ENCODE results near the gene DCLRE1B. TPM values are rescaled to one million over a fixed set of nuclear protein-coding genes. Genes with fewer than 3 reads are reported as not detected.

Gene DCLRE1B
- total and polyA plus RNA-seq, 2 experiments from 2014 or later: 5.5 to 5.6 TPM

DNA sequence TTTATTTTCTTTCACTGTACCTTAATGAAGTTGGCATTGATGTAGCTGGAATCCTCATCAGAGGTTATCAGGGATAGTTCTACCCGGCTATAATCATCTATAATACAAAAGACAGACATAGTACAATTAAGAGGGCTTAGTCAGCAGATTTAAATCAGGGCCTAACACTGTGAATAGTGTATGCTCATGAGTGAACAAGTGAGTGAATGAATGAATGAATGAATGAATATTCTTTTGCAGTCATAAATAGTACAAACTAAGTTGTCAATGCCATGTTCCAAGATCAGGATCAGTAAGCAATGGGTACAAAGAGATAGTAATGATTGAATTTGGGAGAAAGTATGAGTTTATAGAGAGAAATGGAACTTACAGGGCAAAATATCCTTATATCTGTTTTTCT is 46.1 kb upstream of the DCLRE1B start:
- no peak overlapping the region for H3K4me3 ChIP-seq
- no peaks in the 10 kb centered on the region for H3K4me1 ChIP-seq (ENCODE audit: low read depth)
- no peak overlapping the region for H3K27ac ChIP-seq
- H3K9me3 ChIP-seq (ENCODE audit: low read depth): no peaks in the 10 kb centered on the region
- H3K36me3 ChIP-seq: no peaks in the 10 kb centered on the region
- TF ChIP-seq CTCF (IDR thresholded peaks at IDR 0.05; ENCODE audit: low read depth, low read length): no peak
- no peak for DNase-seq (ENCODE audit: low read depth in 1 of 2, low spot score in 1 of 2)
- H3K27me3 ChIP-seq: no peaks in the 10 kb centered on the region

- H3K9me3 ChIP-seq (ENCODE audit: low read depth): no peaks in the 10 kb centered on the region
- no peaks in the 10 kb centered on the region for H3K4me1 ChIP-seq (ENCODE audit: low read depth)
- no peak for TF ChIP-seq CTCF (IDR thresholded peaks at IDR 0.05; ENCODE audit: low read depth, low read length)
- no peaks in the 10 kb centered on the region for H3K36me3 ChIP-seq
- no peak overlapping the region for H3K27ac ChIP-seq
- no peaks in the 10 kb centered on the region for H3K27me3 ChIP-seq
- no peak for DNase-seq (ENCODE audit: low read depth in 1 of 2, low spot score in 1 of 2)
- no peak overlapping the region for H3K4me3 ChIP-seq
These were observed 45.5 kb upstream of the DCLRE1B start for GRCh38 chr1:113859478-113860175.

GRCh38 chr1:113860891-113861290 is 44.2 kb upstream of the DCLRE1B start:
- Histone ChIP-seq H3K36me3 (no peaks in the 10 kb centered on the region), H3K27ac (no peak overlapping the region), H3K4me3 (no peak overlapping the region), H3K27me3 (no peaks in the 10 kb centered on the region), H3K9me3 (ENCODE audit: low read depth) (no peaks in the 10 kb centered on the region), H3K4me1 (ENCODE audit: low read depth) (no peaks in the 10 kb centered on the region)
- peak in 1 of 2 donors; percentile 87 for DNase-seq (ENCODE audit: low read depth in 1 of 2, low spot score in 1 of 2)
- TF ChIP-seq CTCF (IDR thresholded peaks at IDR 0.05; ENCODE audit: low read depth, low read length): no peak

GRCh38 chr1:113861641-113862040 is 43.5 kb upstream of the DCLRE1B start:
- Histone ChIP-seq H3K27me3 (no peaks in the 10 kb centered on the region), H3K27ac (no peak overlapping the region), H3K9me3 (ENCODE audit: low read depth) (no peaks in the 10 kb centered on the region), H3K4me3 (no peak overlapping the region), H3K36me3 (no peaks in the 10 kb centered on the region), H3K4me1 (ENCODE audit: low read depth) (no peaks in the 10 kb centered on the region)
- no peak for DNase-seq (ENCODE audit: low read depth in 1 of 2, low spot score in 1 of 2)
- TF ChIP-seq CTCF (IDR thresholded peaks at IDR 0.05; ENCODE audit: low read depth, low read length): no peak

DNA sequence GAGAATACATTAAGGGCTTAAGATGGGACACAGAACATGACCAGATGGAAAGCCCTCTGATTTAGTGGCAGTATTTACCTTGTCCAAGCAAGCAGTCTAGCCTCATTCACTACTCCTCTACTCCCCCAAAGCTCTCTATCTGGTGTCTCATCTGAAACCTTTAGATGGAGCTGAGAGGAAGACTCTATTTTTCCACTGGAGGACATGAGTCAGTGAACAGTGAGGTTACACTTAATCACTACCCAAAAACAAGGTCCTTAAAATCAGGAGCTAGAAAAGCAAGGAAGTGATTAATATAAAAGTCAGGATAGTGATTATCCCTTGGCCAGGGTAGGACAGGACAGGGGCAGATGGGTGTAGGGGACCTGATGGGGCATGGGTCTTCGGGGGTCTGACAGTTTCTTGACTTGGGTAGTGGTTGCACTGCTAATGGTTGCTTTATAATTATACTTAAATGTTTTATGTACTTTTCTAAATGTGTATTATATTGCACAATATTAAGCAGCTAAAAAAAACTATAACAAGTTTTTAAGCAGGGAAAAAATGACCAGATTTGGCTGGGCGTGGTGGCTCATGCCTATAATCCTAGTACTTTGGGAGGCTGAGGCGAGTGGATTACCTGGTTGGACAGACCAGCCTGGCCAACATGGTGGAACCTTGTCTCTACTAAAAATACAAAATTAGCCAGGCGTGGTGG is 36.6 kb upstream of the DCLRE1B start:
- H3K27ac ChIP-seq: no peak overlapping the region
- no peak for TF ChIP-seq CTCF (IDR thresholded peaks at IDR 0.05; ENCODE audit: low read depth, low read length)
- H3K4me1 ChIP-seq (ENCODE audit: low read depth): no peaks in the 10 kb centered on the region
- H3K36me3 ChIP-seq: no peaks in the 10 kb centered on the region
- no peaks in the 10 kb centered on the region for H3K9me3 ChIP-seq (ENCODE audit: low read depth)
- no peaks in the 10 kb centered on the region for H3K27me3 ChIP-seq
- DNase-seq (ENCODE audit: low read depth in 1 of 2, low spot score in 1 of 2): no peak
- no peak overlapping the region for H3K4me3 ChIP-seq
